Transverse colon (tissue), 4 donors: ENCODE data around the gene MBNL1. TPM values are rescaled to one million over a fixed set of nuclear protein-coding genes. Genes with fewer than 3 reads are reported as not detected.

Experiments used
- DNase-seq: peaks from one replicate; pipeline ENCODE4 v3.0.0-alpha.2; 2019
- H3K27ac ChIP-seq, 4 donors: fragments of 200-600 bp; sonication (generic); 2 replicates each; pipeline ENCODE4 v1.5.1; 2016 to 2018; ENCODE audit warnings: inconsistent platforms in 4 of 4
- H3K27me3 ChIP-seq: fragments of 200-600 bp; sonication (generic); 2 replicates; pipeline ENCODE4 v1.5.1; 2017; ENCODE audit warnings: inconsistent platforms
- H3K36me3 ChIP-seq, 4 donors: fragments of 200-600 bp; sonication (generic); 2 replicates each; pipeline ENCODE4 v1.5.1; 2017 to 2019; ENCODE audit warnings: inconsistent platforms in 4 of 4
- H3K4me1 ChIP-seq, 4 donors: fragments of 200-600 bp; sonication (generic); 2 replicates each; pipeline ENCODE4 v1.5.1; 2017 to 2020; ENCODE audit warnings: inconsistent platforms in 4 of 4
- H3K4me3 ChIP-seq, 4 donors: fragments of 200-600 bp; sonication (generic); 1 replicate in 1 of 4; 2 replicates in 3 of 4; pipeline versions ENCODE4 v1.5.1 to v1.6.1; 2017 to 2019; ENCODE audit warnings: inconsistent platforms in 4 of 4
- H3K9me3 ChIP-seq, 2 donors: fragments of 200-600 bp; sonication (generic); 2 replicates each; pipeline ENCODE4 v1.5.1; 2017 to 2019; ENCODE audit warnings: inconsistent platforms in 2 of 2
- EP300 ChIP-seq: sonication (generic); formaldehyde crosslinking; IDR thresholded peaks from one replicate; pipeline ENCODE4 v1.6.1; 2017; ENCODE audit warnings: antibody characterized with exemption, low read depth
- POLR2A ChIP-seq: fragments of 450-650 bp; IDR thresholded peaks from one replicate; pipeline ENCODE4 v1.6.1; 2016; ENCODE audit warnings: antibody characterized with exemption, mild to moderate bottlenecking, moderate library complexity
- POLR2AphosphoS5 ChIP-seq, 3 donors: sonication (generic); formaldehyde crosslinking; IDR thresholded peaks; one replicate each; pipeline ENCODE4 v1.6.1; 2016; ENCODE audit warnings: antibody characterized with exemption in 3 of 3
- WGBS, 2 donors: methylation state at CpG; one replicate each; pipeline ENCODE4 v1.1.5; 2018; ENCODE audit warnings: low coverage in 1 of 2; 5-methylcytosine and 5-hydroxymethylcytosine counted together
- in situ Hi-C, 4 donors: fragments of 200-750 bp; cut with MboI; loops; one replicate each; pipeline versions ENCODE4 v1.15.0 to v1.15.1; 2017; ENCODE audit warnings: low sequenced_read_pairs in 3 of 4, low pct_ligation_motif_present in 1 of 4, low pct_unique_long_range_greater_than_20kb in 1 of 4
- intact Hi-C: fragments of 100-400 bp; cut with DNase I; formaldehyde crosslinking; loops from one replicate; pipeline ENCODE4 v1.15.1; 2023; ENCODE audit warnings: low total_unique reads
- total RNA-seq, 4 donors: library from RNA; depleted of rRNA; stranded (reverse); fragments of >200 nt; gene quantifications; one replicate each; pipeline ENCODE4 v1.1.0, GENCODE V29; 2016
- TF ChIP-seq, protein P1 (sequence below), 5 experiments: fragments of 200-600 bp in 3 of 5; fragments of 450-650 bp in 2 of 5; sonication (generic) in 3 of 5; IDR thresholded peaks; 1 replicate in 2 of 5; 2 replicates in 3 of 5; pipeline ENCODE4 v1.5.1; 2016 to 2017; ENCODE audit warnings: antibody characterized with exemption in 5 of 5, inconsistent platforms in 3 of 5, mild to moderate bottlenecking in 2 of 5, moderate library complexity in 1 of 5

MBNL1 gene
- total RNA-seq, 4 donors from 2014 or later: 232 to 658 (median 509) TPM

DNA sequence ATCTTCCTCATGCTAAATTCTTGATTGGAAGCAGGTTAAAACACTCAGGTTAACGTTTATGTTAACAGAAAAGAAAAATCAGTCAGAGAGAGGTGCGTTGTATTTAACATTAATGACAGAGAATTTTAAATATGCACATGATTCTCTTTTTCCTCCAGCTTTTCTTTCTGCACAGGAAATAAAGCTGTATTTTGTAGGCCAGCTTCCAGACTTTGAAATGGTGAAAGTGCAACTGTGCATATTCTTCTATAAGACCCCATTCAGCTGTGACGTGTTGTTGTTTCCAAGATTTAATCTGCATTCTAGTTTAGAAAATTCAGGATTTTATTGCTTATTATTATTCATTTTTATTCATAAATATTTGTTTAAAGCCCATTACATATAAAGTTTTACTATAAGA lies 11.8 kb downstream of the MBNL1 start:
- H3K4me1 ChIP-seq: peaks cover 50 to 98% (median 61%) of the 10 kb centered on the region in 4 donors
- DNase-seq: no peak
- no peak for TF ChIP-seq POLR2AphosphoS5 (IDR thresholded peaks at IDR 0.05)
- TF ChIP-seq, protein P1, sequence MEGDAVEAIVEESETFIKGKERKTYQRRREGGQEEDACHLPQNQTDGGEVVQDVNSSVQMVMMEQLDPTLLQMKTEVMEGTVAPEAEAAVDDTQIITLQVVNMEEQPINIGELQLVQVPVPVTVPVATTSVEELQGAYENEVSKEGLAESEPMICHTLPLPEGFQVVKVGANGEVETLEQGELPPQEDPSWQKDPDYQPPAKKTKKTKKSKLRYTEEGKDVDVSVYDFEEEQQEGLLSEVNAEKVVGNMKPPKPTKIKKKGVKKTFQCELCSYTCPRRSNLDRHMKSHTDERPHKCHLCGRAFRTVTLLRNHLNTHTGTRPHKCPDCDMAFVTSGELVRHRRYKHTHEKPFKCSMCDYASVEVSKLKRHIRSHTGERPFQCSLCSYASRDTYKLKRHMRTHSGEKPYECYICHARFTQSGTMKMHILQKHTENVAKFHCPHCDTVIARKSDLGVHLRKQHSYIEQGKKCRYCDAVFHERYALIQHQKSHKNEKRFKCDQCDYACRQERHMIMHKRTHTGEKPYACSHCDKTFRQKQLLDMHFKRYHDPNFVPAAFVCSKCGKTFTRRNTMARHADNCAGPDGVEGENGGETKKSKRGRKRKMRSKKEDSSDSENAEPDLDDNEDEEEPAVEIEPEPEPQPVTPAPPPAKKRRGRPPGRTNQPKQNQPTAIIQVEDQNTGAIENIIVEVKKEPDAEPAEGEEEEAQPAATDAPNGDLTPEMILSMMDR (IDR thresholded peaks at IDR 0.05): no peak
- no peak for TF ChIP-seq EP300
- no peak for TF ChIP-seq POLR2A
- no peak overlapping the region for H3K4me3 ChIP-seq
- H3K9me3 ChIP-seq: no peaks in the 10 kb centered on the region
- peak overlapping the region; percentile 51 to 97 (median 58) for H3K27ac ChIP-seq
- no peaks in the 10 kb centered on the region for H3K36me3 ChIP-seq
- in situ Hi-C loops: loop anchor here in 1 of 4 donors (25.0 kb wide), 1 partner anchor 157 kb away; no protein-coding TSS in a partner anchor
- intact Hi-C loops: no loop called here
- no peaks in the 10 kb centered on the region for H3K27me3 ChIP-seq
- 40 to 51% methylated on average over 3 of the region's 3 CpGs for WGBS, 2 donors

DNA sequence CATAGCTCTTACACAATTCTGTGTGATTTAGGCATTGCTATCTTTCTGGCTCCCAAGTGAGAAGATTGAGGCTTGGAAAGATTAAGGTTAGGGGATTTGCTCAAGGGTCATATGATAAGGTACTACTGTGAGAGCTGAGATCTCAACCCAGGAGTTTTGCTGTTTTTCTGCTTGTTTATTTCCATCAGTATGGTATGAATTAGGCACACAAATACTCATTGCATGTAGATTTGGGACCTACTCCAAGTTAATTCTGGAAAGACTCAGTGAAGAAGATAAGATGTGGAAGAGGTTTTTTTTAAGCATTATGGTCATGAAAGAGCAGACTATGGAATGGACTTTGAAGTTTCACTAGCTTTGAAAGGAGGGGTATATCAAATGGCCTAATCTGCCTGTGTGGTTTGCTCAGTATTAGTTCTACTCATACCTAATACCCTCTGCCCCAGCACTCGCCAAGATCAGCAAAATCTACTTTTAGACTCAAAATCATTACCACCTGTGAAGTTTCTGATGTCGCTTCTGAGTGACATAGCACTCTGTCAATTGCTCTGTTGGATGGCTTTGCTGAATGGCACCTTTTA lies 12.5 kb downstream of the MBNL1 start:
- peak overlapping the region; percentile 51 to 97 (median 58) for H3K27ac ChIP-seq

DNA sequence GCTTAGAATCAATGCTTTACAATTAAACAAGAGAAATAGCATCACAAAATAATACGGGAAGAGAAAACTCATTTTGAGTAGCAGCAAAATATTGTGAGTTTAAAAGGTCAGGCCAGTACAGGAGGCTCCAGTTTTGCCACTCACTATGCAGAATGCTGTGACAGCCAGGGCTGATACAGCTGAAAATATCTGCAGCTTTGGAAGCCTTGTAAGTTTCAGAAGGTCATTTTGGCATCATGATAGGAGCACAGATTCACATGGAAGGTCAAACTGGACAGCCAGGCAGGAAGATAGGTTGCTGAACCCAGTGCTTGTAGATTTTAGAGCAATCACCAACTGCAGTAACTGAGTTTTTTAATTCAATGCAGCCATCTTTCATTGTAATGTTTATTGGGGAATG lies 14.1 kb downstream of the MBNL1 start:
- intact Hi-C loops: no loop called here
- TF ChIP-seq EP300 (no peak), POLR2AphosphoS5 (IDR thresholded peaks at IDR 0.05) (no peak), POLR2A (no peak)
- TF ChIP-seq, protein P1 (IDR thresholded peaks at IDR 0.05): no peak
- Histone ChIP-seq H3K4me3 (no peak overlapping the region), H3K36me3 (no peaks in the 10 kb centered on the region), H3K4me1 (peaks cover 35 to 84% (median 57%) of the 10 kb centered on the region in 4 donors), H3K9me3 (no peaks in the 10 kb centered on the region), H3K27me3 (no peaks in the 10 kb centered on the region), H3K27ac (peak overlapping the region; percentile 51 to 97 (median 63))
- in situ Hi-C loops: loop anchor here in 1 of 4 donors (25.0 kb wide), 1 partner anchor 154 kb away; no protein-coding TSS in a partner anchor
- DNase-seq: no peak
- 14 to 39% methylated on average over 1 of the region's 1 CpG for WGBS, 2 donors

More for the DNA sequence above, 12.5 kb downstream of the MBNL1 start:
- in situ Hi-C loops (loop anchor here in 1 of 4 donors (25.0 kb wide), 1 partner anchor 156 kb away; no protein-coding TSS in a partner anchor), intact Hi-C loops (no loop called here)
- no peaks in the 10 kb centered on the region for H3K9me3 ChIP-seq
- WGBS, 2 donors: 72 to 73% methylated on average over 2 of the region's 2 CpGs
- no peak overlapping the region for H3K4me3 ChIP-seq
- no peak for DNase-seq
- H3K4me1 ChIP-seq: peaks cover 46 to 92% (median 60%) of the 10 kb centered on the region in 4 donors
- no peaks in the 10 kb centered on the region for H3K27me3 ChIP-seq
- no peaks in the 10 kb centered on the region for H3K36me3 ChIP-seq
- TF ChIP-seq POLR2AphosphoS5 (IDR thresholded peaks at IDR 0.05): no peak
- no peak for TF ChIP-seq POLR2A
- TF ChIP-seq, protein P1 (IDR thresholded peaks at IDR 0.05): no peak
- no peak for TF ChIP-seq EP300

DNA sequence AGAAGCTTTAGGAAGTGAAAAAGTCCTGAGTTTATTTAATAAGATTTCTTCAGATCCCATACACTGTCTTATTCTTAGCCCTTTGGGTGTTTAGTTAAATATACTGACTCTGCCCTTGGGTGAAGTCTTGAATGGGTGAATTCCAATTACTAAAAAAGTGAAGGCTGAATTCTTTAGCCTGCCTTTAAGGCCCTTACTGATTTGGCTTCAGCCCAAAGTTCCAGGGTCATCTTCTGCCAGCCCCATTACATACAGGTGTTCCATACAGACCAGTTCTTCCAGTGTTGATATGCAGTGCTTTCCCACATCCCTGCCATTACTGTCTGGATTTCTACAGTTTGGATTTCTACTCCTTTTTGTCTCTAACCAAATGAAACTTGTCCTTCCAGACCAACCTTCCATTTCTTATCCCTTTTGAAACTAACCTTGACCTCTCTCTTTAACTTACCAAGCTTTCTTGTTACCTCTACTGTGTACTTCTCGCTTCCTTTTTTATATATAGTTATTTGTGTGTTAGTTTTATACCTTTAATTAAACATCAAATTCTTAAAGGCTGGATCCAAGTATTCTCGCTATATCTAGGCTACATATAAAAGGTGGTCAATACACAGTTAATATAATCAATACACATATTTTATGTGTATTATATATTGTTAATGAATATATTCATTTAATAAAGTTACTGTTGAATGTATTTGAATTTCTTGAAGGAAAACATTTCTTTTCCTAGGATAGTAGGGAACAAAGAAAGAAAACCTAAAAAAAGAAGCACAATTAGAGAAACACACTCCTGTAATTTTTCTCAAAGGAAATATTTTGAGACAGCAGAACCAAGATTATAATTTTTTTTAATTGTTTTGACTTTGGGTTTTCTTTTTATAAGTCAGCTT lies 15.0 kb downstream of the MBNL1 start:
- no peak overlapping the region for H3K4me3 ChIP-seq
- H3K36me3 ChIP-seq: no peaks in the 10 kb centered on the region
- H3K4me1 ChIP-seq: peaks cover 37 to 82% (median 53%) of the 10 kb centered on the region in 4 donors
- H3K27me3 ChIP-seq: no peaks in the 10 kb centered on the region
- intact Hi-C loops (no loop called here), in situ Hi-C loops (loop anchor here in 1 of 4 donors (25.0 kb wide), 1 partner anchor 154 kb away; no protein-coding TSS in a partner anchor)
- TF ChIP-seq, protein P1 (IDR thresholded peaks at IDR 0.05): no peak
- TF ChIP-seq POLR2AphosphoS5 (IDR thresholded peaks at IDR 0.05): peak in 1 of 3 donors; percentile 36
- DNase-seq: no peak
- no peaks in the 10 kb centered on the region for H3K9me3 ChIP-seq
- peak overlapping the region; percentile 51 to 97 (median 63) for H3K27ac ChIP-seq
- WGBS, 2 donors: 63% methylated on average over 2 of the region's 2 CpGs
